Measurements from ENCODE around the gene TDRD7.

DNA sequence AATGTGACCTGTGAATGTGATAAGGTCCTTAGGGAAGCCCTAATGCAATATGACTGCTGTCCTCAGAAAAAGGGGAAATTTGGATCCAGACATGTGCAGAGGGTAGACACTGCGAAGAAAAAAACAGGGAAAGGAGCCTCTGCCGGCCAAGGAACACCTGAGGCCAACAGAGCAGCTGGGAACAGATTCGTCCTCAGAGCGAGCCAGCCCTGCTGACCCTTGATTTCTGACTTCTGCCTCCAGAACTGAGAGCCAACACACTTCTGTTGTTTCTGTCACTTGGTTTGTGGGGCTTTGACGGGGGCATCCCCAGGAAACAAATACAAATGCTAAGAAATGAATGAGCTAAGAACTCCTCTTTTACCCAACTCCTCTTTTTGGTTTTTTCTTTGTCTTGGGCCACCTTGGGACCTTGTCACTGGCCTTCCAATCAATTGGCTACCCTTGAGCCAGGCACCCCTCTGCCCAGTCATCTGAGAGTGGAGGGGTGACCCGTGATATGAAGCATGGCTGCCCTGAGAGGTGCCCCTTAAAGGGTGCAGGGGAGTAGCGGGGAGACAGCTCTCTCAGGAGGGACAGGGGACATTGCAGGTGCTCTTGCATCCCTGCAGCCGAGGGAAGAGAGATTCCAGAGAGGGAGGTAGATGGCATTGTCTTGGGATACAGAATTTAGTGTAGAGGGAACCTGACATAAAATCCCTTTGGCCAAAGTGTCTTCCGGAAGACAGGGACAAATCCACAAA, 106.4 kb downstream of the TDRD7 start:
- TF ChIP-seq, protein P1, sequence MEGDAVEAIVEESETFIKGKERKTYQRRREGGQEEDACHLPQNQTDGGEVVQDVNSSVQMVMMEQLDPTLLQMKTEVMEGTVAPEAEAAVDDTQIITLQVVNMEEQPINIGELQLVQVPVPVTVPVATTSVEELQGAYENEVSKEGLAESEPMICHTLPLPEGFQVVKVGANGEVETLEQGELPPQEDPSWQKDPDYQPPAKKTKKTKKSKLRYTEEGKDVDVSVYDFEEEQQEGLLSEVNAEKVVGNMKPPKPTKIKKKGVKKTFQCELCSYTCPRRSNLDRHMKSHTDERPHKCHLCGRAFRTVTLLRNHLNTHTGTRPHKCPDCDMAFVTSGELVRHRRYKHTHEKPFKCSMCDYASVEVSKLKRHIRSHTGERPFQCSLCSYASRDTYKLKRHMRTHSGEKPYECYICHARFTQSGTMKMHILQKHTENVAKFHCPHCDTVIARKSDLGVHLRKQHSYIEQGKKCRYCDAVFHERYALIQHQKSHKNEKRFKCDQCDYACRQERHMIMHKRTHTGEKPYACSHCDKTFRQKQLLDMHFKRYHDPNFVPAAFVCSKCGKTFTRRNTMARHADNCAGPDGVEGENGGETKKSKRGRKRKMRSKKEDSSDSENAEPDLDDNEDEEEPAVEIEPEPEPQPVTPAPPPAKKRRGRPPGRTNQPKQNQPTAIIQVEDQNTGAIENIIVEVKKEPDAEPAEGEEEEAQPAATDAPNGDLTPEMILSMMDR (IDR thresholded peaks at IDR 0.05) = no peak
- no peak for TF ChIP-seq POLR2A (IDR thresholded peaks at IDR 0.05)
